MM.1S (cell line): Measurements from ENCODE around the gene FASTKD3.

Source experiments
- DNase-seq: peaks from one replicate; pipeline ENCODE4 v3.0.0-alpha.2; 2015
- H2AFZ ChIP-seq: fragments of 300-600 bp; sonication (generic); 2 replicates; pipeline ENCODE4 v1.6.0; 2016; ENCODE audit warnings: antibody characterized with exemption, low read length
- H3F3A ChIP-seq: fragments of 300-600 bp; sonication (generic); 2 replicates; pipeline ENCODE4 v1.6.1; 2016; ENCODE audit warnings: mild to moderate bottlenecking, antibody characterized with exemption, low read length, moderate library complexity, mixed read lengths; ENCODE audit not compliant: insufficient read depth
- H3K27ac ChIP-seq: fragments of 300-600 bp; sonication (generic); 2 replicates; pipeline ENCODE4 v1.5.1; 2016; ENCODE audit warnings: mild to moderate bottlenecking, low read length
- H3K27me3 ChIP-seq: fragments of 300-600 bp; sonication (generic); replicated peaks from 2 replicates; pipeline ENCODE4 v1.6.0; 2016; ENCODE audit warnings: low read length; ENCODE audit not compliant: insufficient read depth
- H3K36me3 ChIP-seq: fragments of 300-600 bp; sonication (generic); replicated peaks from 2 replicates; pipeline ENCODE4 v1.6.1; 2016; ENCODE audit warnings: mild to moderate bottlenecking, low read length, mixed read lengths; ENCODE audit not compliant: insufficient read depth
- H3K4me1 ChIP-seq: fragments of 300-600 bp; sonication (generic); 2 replicates; pipeline ENCODE4 v1.6.1; 2016; ENCODE audit warnings: low read length, mixed read lengths
- H3K4me2 ChIP-seq: fragments of 300-600 bp; sonication (generic); 2 replicates; pipeline ENCODE4 v1.6.0; 2016; ENCODE audit warnings: low read depth, low read length
- H3K4me3 ChIP-seq: fragments of 300-600 bp; sonication (generic); 2 replicates; pipeline ENCODE4 v1.5.1; 2016; ENCODE audit warnings: low read length, mixed read lengths
- H3K79me2 ChIP-seq: fragments of 300-600 bp; sonication (generic); 2 replicates; pipeline ENCODE4 v1.6.1; 2016; ENCODE audit warnings: mixed run types, low read length, mixed read lengths
- H3K9ac ChIP-seq: fragments of 300-600 bp; sonication (generic); 2 replicates; pipeline ENCODE4 v1.6.1; 2016; ENCODE audit warnings: low read length, mixed read lengths
- H3K9me2 ChIP-seq: fragments of 300-600 bp; sonication (generic); replicated peaks from 2 replicates; pipeline ENCODE4 v1.6.1; 2016; ENCODE audit warnings: mild to moderate bottlenecking, low read length, mixed read lengths; ENCODE audit not compliant: insufficient read depth
- H3K9me3 ChIP-seq: fragments of 300-600 bp; sonication (generic); replicated peaks from 2 replicates; pipeline ENCODE4 v1.6.1; 2016; ENCODE audit warnings: mild to moderate bottlenecking, low read length, mixed read lengths; ENCODE audit not compliant: insufficient read depth
- H4K20me1 ChIP-seq: fragments of 300-600 bp; sonication (generic); 2 replicates; pipeline ENCODE4 v1.6.1; 2016; ENCODE audit warnings: mild to moderate bottlenecking, low read length, moderate library complexity, mixed read lengths; ENCODE audit not compliant: insufficient read depth
- CTCF ChIP-seq: fragments of 300-600 bp; sonication (generic); IDR thresholded peaks from 2 replicates; pipeline ENCODE4 v1.5.1; 2016; ENCODE audit warnings: antibody characterized with exemption, low read length, mixed read lengths
- EZH2 ChIP-seq: fragments of 300-600 bp; sonication (generic); optimal IDR thresholded peaks from 2 replicates; pipeline ENCODE3; 2017; ENCODE audit warnings: low read depth, mild to moderate bottlenecking, antibody characterized with exemption, low read length, mixed read lengths
- EZH2phosphoT487 ChIP-seq: fragments of 300-600 bp; sonication (generic); IDR thresholded peaks from 2 replicates; pipeline ENCODE4 v1.6.1; 2018; ENCODE audit warnings: antibody characterized with exemption, low read length

The FASTKD3 gene

GRCh38 chr5:7904170-7904569 is 35.3 kb upstream of the FASTKD3 start:
- Histone ChIP-seq H3K4me1 (no peaks in the 10 kb centered on the region), H3K4me2 (no peak overlapping the region), H3K27me3 (no peaks in the 10 kb centered on the region), H3F3A (no peaks in the 10 kb centered on the region), H3K4me3 (no peak overlapping the region), H3K36me3 (peaks cover 13% of the 10 kb centered on the region), H3K9ac (no peak overlapping the region), H3K27ac (no peak overlapping the region), H3K9me2 (no peaks in the 10 kb centered on the region), H4K20me1 (no peaks in the 10 kb centered on the region), H3K79me2 (no peaks in the 10 kb centered on the region), H3K9me3 (no peaks in the 10 kb centered on the region), H2AFZ (no peak overlapping the region)
- TF ChIP-seq CTCF: no peak
- no peak for TF ChIP-seq EZH2
- TF ChIP-seq EZH2phosphoT487: no peak
- no peak for DNase-seq

GRCh38 chr5:7902666-7903625 is 34.1 kb upstream of the FASTKD3 start:
- Histone ChIP-seq H3K4me2 (no peak overlapping the region), H4K20me1 (no peaks in the 10 kb centered on the region), H3K4me3 (no peak overlapping the region), H3K36me3 (peaks cover 26% of the 10 kb centered on the region), H3F3A (0 out of 2 replicates have a peak, but pooled peaks cover 5% of the 10 kb centered on the region), H3K9me3 (no peaks in the 10 kb centered on the region), H2AFZ (no peak overlapping the region), H3K9me2 (no peaks in the 10 kb centered on the region), H3K9ac (no peak overlapping the region), H3K4me1 (no peaks in the 10 kb centered on the region), H3K79me2 (peaks cover 5% of the 10 kb centered on the region; the same call in 1 of the 2 replicates), H3K27ac (no peak overlapping the region), H3K27me3 (no peaks in the 10 kb centered on the region)
- no peak for TF ChIP-seq CTCF
- TF ChIP-seq EZH2: no peak
- TF ChIP-seq EZH2phosphoT487: no peak
- no peak for DNase-seq

DNA sequence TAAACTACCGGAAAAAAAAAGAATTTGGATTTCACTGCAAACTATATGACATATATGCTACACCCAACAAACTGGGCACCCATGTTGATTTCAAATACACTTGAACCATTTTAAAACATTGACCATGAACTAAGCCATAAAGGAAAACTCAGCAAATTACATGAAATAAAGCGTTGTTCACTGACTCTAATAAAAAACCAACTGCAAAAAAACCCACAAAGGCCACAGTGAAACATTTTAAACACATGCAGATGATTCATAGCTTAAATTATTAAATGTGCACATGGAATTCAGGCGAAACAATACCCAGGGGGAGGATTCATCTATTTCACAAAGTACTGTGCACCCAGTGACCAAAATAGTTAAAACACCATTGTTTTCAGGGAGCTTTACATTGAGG is 33.4 kb upstream of the FASTKD3 start:
- Histone ChIP-seq H4K20me1 (no peaks in the 10 kb centered on the region), H3K4me1 (no peaks in the 10 kb centered on the region), H3K9me2 (no peaks in the 10 kb centered on the region), H3F3A (0 out of 2 replicates have a peak, but pooled peaks cover 5% of the 10 kb centered on the region), H3K27ac (no peak overlapping the region), H3K4me3 (no peak overlapping the region), H3K27me3 (no peaks in the 10 kb centered on the region), H3K79me2 (peaks cover 12% of the 10 kb centered on the region), H3K36me3 (peaks cover 32% of the 10 kb centered on the region), H3K4me2 (no peak overlapping the region), H2AFZ (no peak overlapping the region), H3K9ac (no peak overlapping the region), H3K9me3 (no peaks in the 10 kb centered on the region)
- DNase-seq: no peak
- TF ChIP-seq CTCF: no peak
- TF ChIP-seq EZH2phosphoT487: no peak
- TF ChIP-seq EZH2: no peak
